ENCODE results near the gene NMU.
"Not testable (repeated sequence)": the region's sequence is repeated elsewhere in the genome, so short reads cannot be mapped to it uniquely, and the experiment has no call there.

The NMU gene

GRCh38 chr4:55618546-55619143 lies 17.5 kb downstream of the NMU start:
- DNase-seq = no peak

GRCh38 chr4:55617587-55618197 lies 18.4 kb downstream of the NMU start:
- no peak for DNase-seq

- no peak for DNase-seq
These were observed 21.1 kb downstream of the NMU start for GRCh38 chr4:55615008-55615407.

GRCh38 chr4:55613621-55614020 lies 22.5 kb downstream of the NMU start:
- no peak for DNase-seq

DNA sequence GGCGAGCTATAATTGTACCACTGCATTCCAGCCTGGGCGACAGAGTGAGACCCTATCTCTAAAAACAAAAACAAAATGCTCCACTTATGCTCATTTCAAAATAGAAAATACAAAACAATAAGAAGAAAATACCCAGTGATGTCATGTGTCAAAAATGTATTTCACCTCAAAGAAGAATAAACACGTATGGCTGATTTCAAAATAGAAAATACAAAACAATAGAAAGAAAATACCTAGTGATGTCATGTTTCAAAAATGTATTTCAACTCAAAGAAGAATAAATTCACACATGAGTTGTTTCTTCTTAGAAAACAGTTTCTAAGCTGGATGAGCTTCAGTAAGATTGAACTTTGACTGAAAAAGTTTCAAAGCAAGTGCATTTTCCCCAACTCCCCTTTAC lies 23.8 kb downstream of the NMU start:
- no peak for DNase-seq

GRCh38 chr4:55611358-55612059 lies 24.6 kb downstream of the NMU start:
- no peak for DNase-seq

DNA sequence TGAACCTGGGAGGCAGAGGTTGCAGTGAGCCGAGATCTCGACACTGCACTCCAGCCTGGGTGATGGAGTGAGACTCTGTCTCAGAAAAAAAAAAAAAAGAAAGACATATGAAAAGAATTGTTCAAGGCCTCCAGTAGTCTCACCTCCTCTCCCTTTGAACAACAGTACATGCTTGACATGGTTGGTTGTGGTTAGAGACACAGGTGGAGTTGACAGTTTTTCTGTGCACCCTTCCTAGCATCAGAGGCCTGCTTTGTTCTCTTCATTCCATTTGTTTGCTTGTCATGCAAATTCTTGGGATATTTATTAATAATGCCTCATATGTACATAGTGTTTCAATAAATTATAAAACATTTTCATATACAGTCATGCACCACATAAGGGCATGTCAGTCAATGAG lies 25.7 kb downstream of the NMU start:
- no peak for DNase-seq

DNA sequence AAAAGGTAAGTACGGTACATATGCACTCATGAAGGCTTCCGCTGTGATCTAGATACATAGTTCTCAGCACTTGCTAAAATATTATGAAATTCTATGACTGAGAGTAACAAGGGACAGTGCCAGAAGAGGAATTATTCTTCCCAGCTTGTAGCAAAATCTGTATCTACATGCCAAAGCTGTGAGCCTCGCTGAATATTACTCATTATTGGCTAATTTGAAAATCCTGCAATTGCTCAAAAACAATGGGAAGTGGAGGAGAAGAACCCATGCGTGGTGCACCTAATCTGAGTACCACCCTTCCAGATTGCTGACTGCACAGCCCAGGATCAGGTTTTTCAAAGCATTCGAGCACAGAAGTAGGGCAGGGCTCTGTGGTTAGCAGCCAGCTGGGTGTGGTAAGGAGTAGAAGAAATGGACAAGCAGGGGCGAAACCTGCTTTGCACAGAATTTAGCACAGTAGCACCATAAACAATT lies 26.7 kb downstream of the NMU start:
- no peak for DNase-seq

DNA sequence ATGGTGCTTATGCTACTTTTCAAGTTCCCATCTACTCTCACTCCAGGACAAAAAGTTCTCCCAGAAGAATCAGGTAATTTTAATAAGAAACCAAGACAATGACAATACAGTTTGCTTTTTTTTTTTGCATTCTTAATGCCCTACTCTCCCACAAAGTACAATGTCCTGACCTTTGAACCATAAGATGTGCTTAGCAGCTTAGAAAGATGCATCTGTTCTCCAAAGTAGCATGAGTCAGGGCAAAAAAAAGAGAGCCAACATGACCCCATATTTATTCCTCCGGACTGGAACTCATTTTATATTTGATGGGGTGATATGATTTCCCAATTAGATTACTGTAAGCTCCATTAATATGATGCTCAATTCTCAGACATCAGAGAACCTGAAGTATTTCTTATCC lies 27.5 kb downstream of the NMU start:
- no peak for DNase-seq

DNA sequence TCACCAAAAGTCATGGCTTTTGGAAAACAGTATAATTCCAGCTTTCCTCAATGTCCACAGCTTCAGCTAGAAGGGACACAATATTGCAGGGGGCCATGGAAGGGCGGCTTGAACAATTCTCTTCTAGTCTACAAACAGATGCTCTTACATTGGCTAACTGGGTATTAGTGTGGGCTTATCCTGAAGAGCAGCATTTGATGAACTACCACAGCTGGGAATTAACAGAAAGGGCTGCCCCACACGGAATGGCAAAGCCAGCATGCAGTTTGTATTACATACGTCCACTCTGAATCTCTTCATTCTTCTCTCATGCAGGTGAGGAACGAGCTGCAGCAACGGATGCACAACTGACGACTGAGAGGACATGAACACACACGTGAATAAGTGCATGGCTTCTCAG lies 31.1 kb downstream of the NMU start:
- no peak for DNase-seq

DNA sequence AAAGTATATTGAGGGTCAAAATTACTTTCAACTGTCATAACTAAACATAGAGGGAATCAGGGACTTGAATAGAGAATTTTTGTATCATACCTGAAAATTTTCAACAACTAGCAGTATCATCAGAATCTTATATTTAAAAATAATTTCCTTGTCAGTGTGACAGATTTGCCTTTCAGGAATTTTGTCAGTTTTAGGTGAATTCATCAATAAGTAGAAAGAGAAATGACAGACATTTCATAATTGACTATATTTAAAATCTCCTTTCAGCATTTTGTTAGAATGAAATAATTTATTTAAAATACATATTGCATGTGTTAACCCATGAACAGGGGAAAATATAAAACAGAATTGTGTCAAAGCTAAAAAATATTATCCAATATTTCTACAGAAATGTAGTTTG lies 35.5 kb downstream of the NMU start:
- no peak for DNase-seq

- no peak for DNase-seq
These were observed 37.5 kb downstream of the NMU start for GRCh38 chr4:55598641-55599040.

- DNase-seq = no peak
These were observed 44.1 kb downstream of the NMU start, which contains the start of gene PDCL2 for GRCh38 chr4:55592014-55592413. PDCL2 (minus strand) TSS chr4:55592245; CDS start chr4:55592109, 136 bp downstream.

- DNase-seq = no peak
These were observed 47.9 kb downstream of the NMU start for GRCh38 chr4:55588160-55588559.

DNA sequence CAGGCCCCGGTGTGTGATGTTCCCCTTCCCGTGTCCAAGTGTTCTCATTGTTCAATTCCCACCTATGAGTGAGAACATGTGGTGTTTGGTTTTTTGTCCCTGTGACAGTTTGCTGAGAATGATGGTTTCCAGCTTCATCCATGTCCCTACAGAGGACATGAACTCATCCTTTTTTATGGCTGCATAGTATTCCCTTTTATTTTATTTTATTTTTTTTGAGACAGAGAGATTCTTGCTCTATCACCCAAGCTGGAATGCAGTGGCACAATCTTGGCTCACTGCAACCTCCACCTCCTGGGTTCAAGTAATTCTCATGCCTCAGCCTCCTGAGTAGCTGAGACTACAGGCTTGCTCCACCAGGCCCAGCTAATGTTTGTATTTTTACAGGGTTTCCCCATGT lies 53.3 kb downstream of the NMU start:
- DNase-seq = not testable (repeated sequence)

- no peak for DNase-seq
These were observed 57.6 kb downstream of the NMU start for GRCh38 chr4:55578341-55579010.

DNA sequence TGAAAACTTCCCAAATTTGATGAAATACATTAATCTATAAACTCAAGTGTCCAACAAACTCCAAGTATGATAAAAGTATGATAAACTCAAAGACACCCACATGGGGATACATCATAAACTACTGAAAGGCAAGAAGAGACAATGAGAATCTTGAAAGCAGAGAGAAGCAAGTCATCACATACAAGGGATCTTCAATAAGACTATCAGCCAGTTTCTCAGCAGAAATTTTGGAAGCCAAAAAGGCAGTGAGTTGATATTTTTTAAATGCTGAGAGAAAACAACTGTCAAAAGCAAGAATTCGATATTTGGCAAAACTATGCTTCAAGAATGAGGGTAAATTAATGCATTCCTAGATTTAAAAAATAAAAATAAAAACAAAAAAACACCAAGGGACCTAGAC lies 60.6 kb downstream of the NMU start:
- DNase-seq = no peak

DNA sequence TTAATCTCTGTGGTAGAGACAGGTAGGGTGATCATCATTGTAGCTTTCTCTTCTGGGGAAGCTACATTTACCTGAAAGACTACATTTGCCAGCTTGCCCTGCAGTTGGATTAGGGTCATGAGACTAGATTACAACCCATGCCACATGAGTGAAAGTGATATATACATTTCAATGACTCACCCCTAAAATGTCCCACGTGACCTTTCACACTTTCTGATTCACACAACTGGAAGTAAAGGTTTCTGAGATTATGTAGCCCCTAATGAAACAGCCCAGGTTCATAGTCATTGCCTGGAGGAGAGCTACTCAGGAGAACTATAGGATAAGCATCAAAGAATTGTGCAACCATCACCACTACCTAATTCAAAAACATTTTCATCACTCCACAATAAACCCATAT lies 61.8 kb downstream of the NMU start:
- no peak for DNase-seq

GRCh38 chr4:55571806-55572205 lies 64.3 kb downstream of the NMU start:
- DNase-seq = no peak

DNA sequence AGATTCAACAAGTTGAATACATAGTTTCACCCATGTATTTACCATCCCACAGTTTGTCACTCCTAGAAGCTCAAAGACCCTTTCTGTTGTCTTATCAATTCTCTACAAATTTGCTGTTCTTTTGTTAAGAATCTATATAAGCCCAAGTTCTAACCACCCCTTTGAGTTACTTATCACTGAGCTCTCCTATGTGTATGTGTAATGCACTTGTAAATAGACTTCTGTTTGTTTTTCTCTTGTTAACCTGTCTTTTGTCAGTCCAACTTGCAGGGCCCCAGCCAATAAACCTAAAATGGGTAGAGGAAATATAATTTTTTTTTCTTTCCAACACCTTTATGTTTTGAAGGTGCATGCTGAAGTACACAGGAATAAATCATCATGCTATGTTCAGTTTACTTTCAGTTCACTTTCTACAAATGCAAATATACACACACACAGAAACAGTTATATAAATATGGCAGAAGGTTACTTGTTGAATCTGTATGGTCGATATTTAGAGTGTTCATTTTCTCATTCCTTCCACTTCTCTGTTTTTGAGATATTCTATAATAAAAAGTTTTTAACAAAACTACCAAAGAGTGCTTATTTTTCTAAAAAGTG lies 67.1 kb downstream of the NMU start:
- DNase-seq = no peak

- no peak for DNase-seq
These were observed 74.2 kb downstream of the NMU start for GRCh38 chr4:55561889-55562288.

GRCh38 chr4:55560096-55560495 lies 76.0 kb downstream of the NMU start:
- no peak for DNase-seq

DNA sequence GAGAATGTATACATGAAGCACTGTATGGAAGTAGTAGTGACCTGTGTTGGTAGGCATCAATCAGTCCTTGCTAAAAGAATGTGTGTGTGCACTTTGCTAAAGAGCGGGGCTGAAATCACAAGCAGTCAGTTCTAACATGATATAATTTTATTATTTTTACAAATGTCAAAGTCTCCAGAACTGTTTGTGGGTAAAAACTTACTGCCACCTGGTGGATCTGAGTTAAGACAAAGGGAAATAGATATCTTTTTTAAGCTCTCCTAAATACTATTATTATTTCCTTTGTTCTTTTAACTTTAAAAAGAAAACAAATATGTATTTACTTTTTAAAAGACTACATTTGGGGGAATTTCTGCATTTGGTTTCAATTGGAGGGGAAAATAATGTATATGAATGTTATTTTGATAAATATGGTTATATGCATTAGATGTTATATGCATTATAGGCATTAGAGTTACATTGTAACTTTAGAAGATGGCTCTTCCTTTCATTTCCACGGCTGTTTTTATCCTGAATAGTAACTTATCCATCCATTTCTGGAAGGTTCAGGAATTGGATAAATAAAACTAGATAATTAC lies 81.6 kb downstream of the NMU start:
- DNase-seq = no peak

Measured in NCI-H446 treated with DMSO at 0.1 percent for 48 hours (cell line).